ENCODE data around the gene PCSK9.
A peak's percentile ranks its signal among the peaks of the same experiment; 100 is the strongest.

The PCSK9 gene

DNA sequence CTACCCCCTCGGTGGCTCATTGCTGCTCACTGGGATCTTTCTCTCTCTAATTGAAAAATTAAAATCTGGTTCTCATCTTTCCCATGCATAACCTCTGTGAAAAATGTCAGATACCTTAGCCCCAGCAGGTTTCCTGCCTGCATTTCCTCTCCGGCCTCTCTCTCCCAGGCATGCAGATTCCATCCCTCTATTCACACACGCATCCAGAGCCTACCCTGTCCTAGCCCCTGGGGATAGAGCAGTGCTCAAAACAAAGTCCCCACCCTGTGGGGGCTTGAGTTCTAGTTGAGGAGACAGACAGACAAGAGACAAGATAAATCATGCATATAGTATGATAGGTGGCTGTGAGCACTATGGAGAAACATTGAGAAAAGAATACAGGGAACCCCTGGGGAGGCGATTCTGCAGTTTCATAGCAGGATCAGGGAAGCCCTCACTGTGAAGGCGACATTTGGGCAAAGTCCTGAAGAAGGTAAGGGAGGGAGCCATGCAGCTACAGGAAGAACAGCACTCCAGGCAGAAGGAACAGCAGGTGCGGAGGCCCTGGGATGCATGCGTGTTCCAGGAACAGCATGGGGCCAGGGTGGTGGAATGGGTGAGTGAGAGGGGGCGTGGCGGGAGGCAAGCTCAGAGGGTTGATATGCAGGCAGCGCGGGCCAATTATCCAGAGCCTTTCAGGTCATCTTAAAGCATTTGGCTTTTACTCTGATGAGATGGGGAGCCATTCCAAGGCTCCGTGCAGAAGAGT, 44.2 kb upstream of the PCSK9 start:
- H3K4me3 ChIP-seq (ENCODE audit: control insufficient read depth, low read depth, low read length): no peak overlapping the region
- TF ChIP-seq, protein P1, sequence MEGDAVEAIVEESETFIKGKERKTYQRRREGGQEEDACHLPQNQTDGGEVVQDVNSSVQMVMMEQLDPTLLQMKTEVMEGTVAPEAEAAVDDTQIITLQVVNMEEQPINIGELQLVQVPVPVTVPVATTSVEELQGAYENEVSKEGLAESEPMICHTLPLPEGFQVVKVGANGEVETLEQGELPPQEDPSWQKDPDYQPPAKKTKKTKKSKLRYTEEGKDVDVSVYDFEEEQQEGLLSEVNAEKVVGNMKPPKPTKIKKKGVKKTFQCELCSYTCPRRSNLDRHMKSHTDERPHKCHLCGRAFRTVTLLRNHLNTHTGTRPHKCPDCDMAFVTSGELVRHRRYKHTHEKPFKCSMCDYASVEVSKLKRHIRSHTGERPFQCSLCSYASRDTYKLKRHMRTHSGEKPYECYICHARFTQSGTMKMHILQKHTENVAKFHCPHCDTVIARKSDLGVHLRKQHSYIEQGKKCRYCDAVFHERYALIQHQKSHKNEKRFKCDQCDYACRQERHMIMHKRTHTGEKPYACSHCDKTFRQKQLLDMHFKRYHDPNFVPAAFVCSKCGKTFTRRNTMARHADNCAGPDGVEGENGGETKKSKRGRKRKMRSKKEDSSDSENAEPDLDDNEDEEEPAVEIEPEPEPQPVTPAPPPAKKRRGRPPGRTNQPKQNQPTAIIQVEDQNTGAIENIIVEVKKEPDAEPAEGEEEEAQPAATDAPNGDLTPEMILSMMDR (IDR thresholded peaks at IDR 0.05; ENCODE audit: control insufficient read depth, insufficient read depth, low read depth, low read length, missing control alignments): no peak
- DNase-seq (ENCODE audit: low read depth): no peak

DNA sequence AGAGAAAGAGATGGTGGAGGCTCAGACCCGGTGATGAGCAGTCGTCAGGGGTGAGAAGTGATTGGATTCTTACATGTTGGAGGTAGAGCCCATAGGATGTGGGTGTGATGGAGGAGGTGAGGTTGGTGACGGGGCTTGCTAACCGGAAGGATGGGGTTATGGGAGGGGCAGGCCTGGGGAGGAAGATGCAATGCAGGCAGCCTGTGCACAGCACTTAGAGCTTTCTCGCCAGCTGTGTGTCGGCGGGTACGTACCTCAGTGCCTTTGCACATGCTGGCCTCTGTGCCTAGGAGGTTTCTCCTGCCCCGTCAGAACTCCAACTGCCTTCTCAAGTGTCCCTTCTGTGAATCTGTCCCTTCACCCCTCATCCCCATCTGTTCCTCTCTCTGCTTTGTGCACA, 43.5 kb upstream of the PCSK9 start:
- no peak overlapping the region for H3K4me3 ChIP-seq (ENCODE audit: control insufficient read depth, low read depth, low read length)
- TF ChIP-seq, protein P1 (IDR thresholded peaks at IDR 0.05; ENCODE audit: control insufficient read depth, insufficient read depth, low read depth, low read length, missing control alignments): no peak

DNA sequence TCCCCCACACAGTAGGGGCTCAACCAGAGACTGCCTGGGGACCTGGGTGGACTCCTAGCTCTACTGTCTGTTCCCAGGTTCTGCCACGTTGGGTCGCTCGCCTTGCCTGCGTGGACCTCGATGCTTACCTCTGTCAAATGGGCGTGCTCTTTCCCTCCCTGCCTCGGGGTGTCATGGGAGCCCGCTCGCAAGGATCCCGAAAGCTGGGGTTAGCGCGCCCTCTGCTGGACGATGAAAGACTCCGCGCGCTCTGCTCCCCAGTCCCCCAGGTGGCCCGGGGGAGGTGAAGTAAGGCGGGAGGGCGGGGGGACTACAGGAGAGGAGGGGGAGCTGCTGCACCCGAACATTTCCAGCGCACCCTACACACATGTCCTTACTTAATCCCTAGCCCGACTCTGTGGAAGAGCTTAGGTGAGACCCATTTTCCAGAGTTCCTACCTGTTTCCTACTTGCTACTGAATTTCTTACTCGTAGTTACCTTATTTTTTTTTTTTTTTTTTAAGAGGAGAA, 42.9 kb upstream of the PCSK9 start:
- H3K4me3 ChIP-seq (ENCODE audit: control insufficient read depth, low read depth, low read length): no peak overlapping the region
- TF ChIP-seq, protein P1 (IDR thresholded peaks at IDR 0.05; ENCODE audit: control insufficient read depth, insufficient read depth, low read depth, low read length, missing control alignments): peak; percentile 88
- no peak for DNase-seq (ENCODE audit: low read depth)

More for the DNA sequence above, 43.5 kb upstream of the PCSK9 start:
- DNase-seq (ENCODE audit: low read depth): no peak

DNA sequence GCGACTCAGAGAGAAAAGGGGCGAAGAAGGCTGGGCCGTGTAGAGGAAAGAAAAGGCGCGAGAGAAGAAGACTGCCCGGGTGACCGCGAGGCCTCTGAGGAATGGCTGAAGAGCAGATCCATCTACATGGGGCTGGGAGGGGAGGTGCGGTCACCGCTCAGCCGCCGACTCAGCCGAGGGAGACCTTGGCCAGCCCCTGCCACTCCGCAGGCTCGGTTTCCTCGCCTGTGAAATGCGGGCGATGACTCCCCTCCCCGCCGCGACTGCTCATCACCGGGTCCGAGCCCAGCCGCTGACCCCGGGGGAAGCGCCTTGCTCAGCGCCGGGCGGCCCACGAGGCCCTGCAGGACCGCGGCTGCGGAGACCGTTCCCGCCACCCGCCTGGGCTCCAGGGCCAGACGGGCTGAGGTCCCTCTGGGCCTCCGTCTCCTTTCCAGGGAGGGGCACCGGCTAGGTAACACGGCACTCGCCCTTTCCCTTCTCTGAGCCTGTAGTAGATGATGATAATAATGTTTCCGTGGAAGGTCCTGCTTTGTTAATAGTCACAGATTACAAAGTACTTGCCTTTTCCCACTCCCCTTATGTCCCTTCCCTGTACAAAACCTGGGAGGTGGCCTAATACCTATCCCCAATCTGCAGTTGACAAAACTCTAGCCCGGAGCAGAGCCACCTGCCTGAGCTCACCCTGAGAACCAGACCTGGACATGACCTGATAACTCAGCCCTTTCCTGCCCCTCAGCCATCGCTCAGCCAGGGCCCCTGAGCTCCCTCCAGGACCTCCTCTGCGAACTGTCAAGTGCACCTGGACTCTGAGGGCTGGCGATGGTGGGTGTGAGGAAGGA, 42.3 kb upstream of the PCSK9 start:
- no peak overlapping the region for H3K4me3 ChIP-seq (ENCODE audit: control insufficient read depth, low read depth, low read length)
- no peak for DNase-seq (ENCODE audit: low read depth)
- TF ChIP-seq, protein P1 (IDR thresholded peaks at IDR 0.05; ENCODE audit: control insufficient read depth, insufficient read depth, low read depth, low read length, missing control alignments): no peak

DNA sequence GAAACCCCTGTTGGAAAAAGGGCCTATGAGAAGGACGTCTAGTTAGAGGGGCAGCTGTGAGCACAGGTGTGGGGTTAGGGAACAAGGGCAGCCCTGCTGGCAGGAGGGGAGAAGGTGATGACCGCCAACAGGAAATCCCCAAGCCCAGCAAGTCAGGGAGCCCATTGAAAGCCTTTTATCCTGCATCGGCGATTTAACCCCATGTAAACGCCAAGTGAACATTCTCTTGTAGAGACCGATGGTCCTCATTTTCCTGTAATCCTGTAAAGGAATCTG, 41.7 kb upstream of the PCSK9 start:
- DNase-seq (ENCODE audit: low read depth): no peak
- TF ChIP-seq, protein P1 (IDR thresholded peaks at IDR 0.05; ENCODE audit: control insufficient read depth, insufficient read depth, low read depth, low read length, missing control alignments): no peak
- no peak overlapping the region for H3K4me3 ChIP-seq (ENCODE audit: control insufficient read depth, low read depth, low read length)

DNA sequence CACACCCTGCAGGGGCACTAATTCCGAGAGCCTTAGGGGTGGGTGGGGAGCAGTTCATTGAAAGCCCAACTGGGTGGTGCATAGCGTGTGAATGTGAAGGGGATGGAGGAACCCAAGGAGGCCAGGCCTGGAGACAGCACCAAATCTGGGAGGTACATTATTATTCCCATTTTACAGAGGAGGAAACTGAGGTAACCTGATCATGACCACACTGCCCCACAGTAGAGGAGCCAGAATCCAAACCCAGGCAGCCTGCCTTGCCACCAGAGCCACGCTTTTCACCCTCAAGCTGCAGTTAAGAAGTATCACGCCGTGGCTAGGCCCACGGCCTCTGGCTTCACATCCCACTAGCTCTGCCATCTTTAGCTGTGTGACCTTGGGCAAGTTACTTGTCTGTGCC, 41.2 kb upstream of the PCSK9 start:
- TF ChIP-seq, protein P1 (IDR thresholded peaks at IDR 0.05; ENCODE audit: control insufficient read depth, insufficient read depth, low read depth, low read length, missing control alignments): no peak
- H3K4me3 ChIP-seq (ENCODE audit: control insufficient read depth, low read depth, low read length): no peak overlapping the region
- DNase-seq (ENCODE audit: low read depth): no peak
